ENCODE data around the gene IL4I1. TPM values are rescaled to one million over a fixed set of nuclear protein-coding genes. Genes with fewer than 3 reads are reported as not detected.

The IL4I1 gene
- polyA plus RNA-seq, 1 experiment = 0.30 TPM

GRCh38 chr19:49870309-49870901 lies 26.3 kb downstream of the IL4I1 start:
- H3K4me3 ChIP-seq (ENCODE audit: low read depth, low read length) = peak overlapping the region; percentile 62
- peak overlapping the region; percentile 80 for H3K27ac ChIP-seq (ENCODE audit: low read depth, low read length)
- POLR2A ChIA-PET = no interaction called here
- no peak for DNase-seq (ENCODE audit: low read depth, low spot score)
- H3K27me3 ChIP-seq (ENCODE audit: control insufficient read depth, insufficient read depth, low read length) = no peaks in the 10 kb centered on the region
- H3K9me3 ChIP-seq (ENCODE audit: control insufficient read depth, insufficient read depth, low read length) = no peaks in the 10 kb centered on the region; the same call in 1 of the 2 replicates
- CTCF ChIA-PET = no interaction called here
- no peak for TF ChIP-seq CTCF (IDR thresholded peaks at IDR 0.05; ENCODE audit: low read depth, low read length)

- Histone ChIP-seq H3K27me3 (ENCODE audit: control insufficient read depth, insufficient read depth, low read length) (no peaks in the 10 kb centered on the region), H3K4me3 (ENCODE audit: low read depth, low read length) (peak overlapping the region; percentile 62), H3K27ac (ENCODE audit: low read depth, low read length) (peak overlapping the region; percentile 80), H3K9me3 (ENCODE audit: control insufficient read depth, insufficient read depth, low read length) (no peaks in the 10 kb centered on the region; the same call in 1 of the 2 replicates)
- ChIA-PET CTCF (interaction anchor here (0.8 kb wide), 1 partner anchor 299 kb away, joined by 3 read pairs; no protein-coding TSS in a partner anchor), POLR2A (interaction anchor here (0.6 to 1.6 kb wide), 11 partner anchors 7 to 229 kb away, joined by 3 to 13 read pairs (median 3); partner anchors contain the start of genes AKT1S1, ATF5, FUZ and NUP62)
- DNase-seq (ENCODE audit: low read depth, low spot score) = peak; percentile 100
- no peak for TF ChIP-seq CTCF (IDR thresholded peaks at IDR 0.05; ENCODE audit: low read depth, low read length)
Measured at GRCh38 chr19:49869484-49870308, 27.0 kb downstream of the IL4I1 start.

GRCh38 chr19:49869009-49869483 lies 27.6 kb downstream of the IL4I1 start:
- ChIA-PET POLR2A (interaction anchor here (0.6 to 1.6 kb wide), 12 partner anchors 8 to 1045 kb away, joined by 3 to 13 read pairs (median 4); partner anchors contain the start of genes AKT1S1, ATF5, FUZ and NUP62), CTCF (interaction anchor here (0.8 kb wide), 1 partner anchor 299 kb away, joined by 3 read pairs; no protein-coding TSS in a partner anchor)
- H3K27me3 ChIP-seq (ENCODE audit: control insufficient read depth, insufficient read depth, low read length) = no peaks in the 10 kb centered on the region
- H3K9me3 ChIP-seq (ENCODE audit: control insufficient read depth, insufficient read depth, low read length) = no peaks in the 10 kb centered on the region; the same call in 1 of the 2 replicates
- TF ChIP-seq CTCF (IDR thresholded peaks at IDR 0.05; ENCODE audit: low read depth, low read length) = no peak
- H3K4me3 ChIP-seq (ENCODE audit: low read depth, low read length) = peak overlapping the region; percentile 54
- H3K27ac ChIP-seq (ENCODE audit: low read depth, low read length) = peak overlapping the region; percentile 47
- DNase-seq (ENCODE audit: low read depth, low spot score) = no peak

- Histone ChIP-seq H3K9me3 (ENCODE audit: control insufficient read depth, insufficient read depth, low read length) (no peaks in the 10 kb centered on the region; the same call in 1 of the 2 replicates), H3K27me3 (ENCODE audit: control insufficient read depth, insufficient read depth, low read length) (no peaks in the 10 kb centered on the region), H3K27ac (ENCODE audit: low read depth, low read length) (peak within 1 kb of the TSS; percentile 91), H3K4me3 (ENCODE audit: low read depth, low read length) (peak within 1 kb of the TSS; percentile 91)
- ChIA-PET CTCF (interaction anchor here (0.6 kb wide), 1 partner anchor 48 kb away, joined by 3 read pairs; no protein-coding TSS in a partner anchor), POLR2A (interaction anchor here (0.8 to 1.2 kb wide), 2 partner anchors 9 to 10 kb away, joined by 3 to 4 read pairs; partner anchors contain the start of gene AKT1S1)
- TF ChIP-seq CTCF (IDR thresholded peaks at IDR 0.05; ENCODE audit: low read depth, low read length) = no peak
- peak; percentile 67 for DNase-seq (ENCODE audit: low read depth, low spot score)
Measured at GRCh38 chr19:49866933-49867782, 29.5 kb downstream of the IL4I1 start, which contains the start of gene PNKP. Gene PNKP, minus strand, starts transcription at chr19:49867576. Its CDS starts 372 bp downstream, at chr19:49867204.
